Cardiac fibroblast (primary cell): ENCODE data around the gene NEUROD2.

ENCODE experiments used
- DNase-seq, 2 donors: peaks; one replicate each; pipeline versions ENCODE4 v3.0.0 to v3.0.0-alpha.2; 2010; ENCODE audit warnings: low read depth in 2 of 2
- H3K4me3 ChIP-seq, 2 donors: replicated peaks in 1 of 2; 1 replicate in 1 of 2; 2 replicates in 1 of 2; pipeline ENCODE4 v1.5.1; 2011; ENCODE audit warnings: low read depth in 2 of 2, low read length in 2 of 2, mild to moderate bottlenecking in 2 of 2, moderate library complexity in 1 of 2
- CTCF ChIP-seq: IDR thresholded peaks from one replicate; pipeline ENCODE4 v1.5.1; 2011; ENCODE audit warnings: low read depth, mild to moderate bottlenecking, low read length, inconsistent platforms

The NEUROD2 gene

GRCh38 chr17:39598047-39598481, 9.7 kb downstream of the NEUROD2 start:
- no peak overlapping the region for H3K4me3 ChIP-seq
- no peak for TF ChIP-seq CTCF
- DNase-seq: no peak

- TF ChIP-seq CTCF: no peak
- DNase-seq: no peak
Observed at GRCh38 chr17:39597372-39598046, 10.2 kb downstream of the NEUROD2 start.

GRCh38 chr17:39596543-39597267, 11.0 kb downstream of the NEUROD2 start:
- no peak for DNase-seq
- no peak overlapping the region for H3K4me3 ChIP-seq
- TF ChIP-seq CTCF: no peak

More at GRCh38 chr17:39597372-39598046, 10.2 kb downstream of the NEUROD2 start:
- no peak overlapping the region for H3K4me3 ChIP-seq

- TF ChIP-seq CTCF: no peak
- no peak overlapping the region for H3K4me3 ChIP-seq
- no peak for DNase-seq
Observed at GRCh38 chr17:39595928-39596510, 11.7 kb downstream of the NEUROD2 start.

GRCh38 chr17:39595294-39595693, 12.4 kb downstream of the NEUROD2 start:
- TF ChIP-seq CTCF: no peak
- no peak overlapping the region for H3K4me3 ChIP-seq
- DNase-seq: no peak

- no peak for TF ChIP-seq CTCF
- DNase-seq: no peak
Observed at GRCh38 chr17:39593371-39593770, 14.3 kb downstream of the NEUROD2 start.

More at GRCh38 chr17:39593371-39593770, 14.3 kb downstream of the NEUROD2 start:
- no peak overlapping the region for H3K4me3 ChIP-seq
